GM23338 (cell line): ENCODE results near the gene CCDC110. TPM values are rescaled to one million over a fixed set of nuclear protein-coding genes. Genes with fewer than 3 reads are reported as not detected.

Experiments
- ATAC-seq: fragments of 200-7000 bp; cut with Tn5 transposase; 3 replicates; pipeline ENCODE4 v1.9.1; 2020
- DNase-seq: peaks from one replicate; pipeline ENCODE4 v3.0.0-alpha.2; 2015; ENCODE audit warnings: low spot score
- H2AFZ ChIP-seq: fragments of 200-600 bp; sonication (generic); 2 replicates; pipeline ENCODE4 v1.8.0; 2016; ENCODE audit warnings: antibody characterized with exemption, mild to moderate bottlenecking, moderate library complexity
- H3F3A ChIP-seq: fragments of 200-600 bp; sonication (generic); replicated peaks from 2 replicates; pipeline ENCODE4 v1.8.0; 2017; ENCODE audit warnings: antibody characterized with exemption, mixed run types, low read depth
- H3K27ac ChIP-seq: fragments of 200-600 bp; sonication (generic); 2 replicates; pipeline ENCODE4 v1.6.1; 2016; ENCODE audit warnings: low read depth
- H3K27me3 ChIP-seq: fragments of 200-600 bp; sonication (generic); 2 replicates; pipeline ENCODE4 v1.8.0; 2016; ENCODE audit warnings: mild to moderate bottlenecking, mixed run types, moderate library complexity; ENCODE audit not compliant: insufficient read depth
- H3K36me3 ChIP-seq: fragments of 200-600 bp; sonication (generic); 2 replicates; pipeline ENCODE4 v1.8.0; 2016; ENCODE audit warnings: mild to moderate bottlenecking; ENCODE audit not compliant: insufficient read depth
- H3K4me1 ChIP-seq: fragments of 200-600 bp; sonication (generic); 2 replicates; pipeline ENCODE4 v1.8.0; 2016; ENCODE audit warnings: mild to moderate bottlenecking, moderate library complexity; ENCODE audit not compliant: insufficient read depth
- H3K4me2 ChIP-seq: fragments of 200-600 bp; sonication (generic); 2 replicates; pipeline ENCODE4 v1.7.1; 2017; ENCODE audit warnings: mixed run types
- H3K4me3 ChIP-seq: fragments of 200-600 bp; sonication (generic); 2 replicates; pipeline ENCODE4 v1.6.1; 2016; ENCODE audit warnings: mixed run types
- H3K79me2 ChIP-seq: fragments of 200-600 bp; sonication (generic); replicated peaks from 2 replicates; pipeline ENCODE4 v1.8.0; 2017; ENCODE audit warnings: mild to moderate bottlenecking; ENCODE audit not compliant: insufficient read depth
- H3K9me2 ChIP-seq: fragments of 200-600 bp; sonication (generic); 2 replicates; pipeline ENCODE4 v1.8.0; 2017; ENCODE audit not compliant: insufficient read depth
- H4K20me1 ChIP-seq: fragments of 200-600 bp; sonication (generic); replicated peaks from 2 replicates; pipeline ENCODE4 v1.8.0; 2017; ENCODE audit warnings: mild to moderate bottlenecking; ENCODE audit not compliant: insufficient read depth
- H3K27ac Mint-ChIP-seq: 2 replicates; pipeline ENCODE4 v1.8.0; 2020; ENCODE audit warnings: inconsistent platforms, mild to moderate bottlenecking, moderate library complexity, mixed read lengths
- H3K27me3 Mint-ChIP-seq: 3 replicates; pipeline ENCODE4 v1.8.0; 2022; ENCODE audit warnings: low read depth, mild to moderate bottlenecking, moderate library complexity, mixed read lengths, inconsistent platforms; ENCODE audit not compliant: insufficient read depth, poor library complexity
- H3K36me3 Mint-ChIP-seq: 3 replicates; pipeline ENCODE4 v1.8.0; 2021; ENCODE audit warnings: low read depth, mild to moderate bottlenecking, inconsistent platforms, moderate library complexity, mixed read lengths
- H3K4me1 Mint-ChIP-seq: 3 replicates; pipeline ENCODE4 v1.8.0; 2020; ENCODE audit warnings: mild to moderate bottlenecking, inconsistent platforms, mixed read lengths
- H3K4me3 Mint-ChIP-seq: 3 replicates; pipeline ENCODE4 v1.8.0; 2021; ENCODE audit warnings: moderate library complexity, mild to moderate bottlenecking, inconsistent platforms, mixed read lengths
- H3K9me3 Mint-ChIP-seq: 3 replicates; pipeline ENCODE4 v1.8.0; 2020; ENCODE audit warnings: moderate library complexity, mild to moderate bottlenecking, inconsistent platforms, mixed read lengths
- JUNB ChIP-seq: IDR thresholded peaks from one replicate; pipeline ENCODE4 v1.6.1; 2016; ENCODE audit warnings: antibody characterized with exemption; ENCODE audit not compliant: unreplicated experiment
- ZNF331 ChIP-seq: fragments of 250-450 bp; sonication (Bioruptor Pico); IDR thresholded peaks from 2 replicates; pipeline ENCODE4 v1.5.0; 2020; ENCODE audit warnings: low read depth, mild to moderate bottlenecking, moderate library complexity
- polyA plus RNA-seq: library from polyadenylated mRNA; unstranded; fragments of >200 nt; fragmentation: Nextera tagmentation; extraction: Ambion mirVana; gene quantifications from 2 replicates; pipeline ENCODE4 v1.2.1, GENCODE V29; 2016
- small RNA-seq: library from RNA; depleted of rRNA; stranded (forward); fragments of <200 nt; gene quantifications from one replicate; pipeline ENCODE3, GENCODE V24; 2014; ENCODE audit warnings: low replicate concordance
- total RNA-seq: library from RNA; depleted of rRNA; stranded (reverse); fragments of >200 nt; shearing (Covaris generic); gene quantifications from 2 replicates; pipeline ENCODE4 v1.2.3, GENCODE V29; 2014; rRNA removed

The CCDC110 gene
- total and polyA plus RNA-seq, 2 experiments from 2014 or later, result 5.4 to 6.7 TPM

DNA sequence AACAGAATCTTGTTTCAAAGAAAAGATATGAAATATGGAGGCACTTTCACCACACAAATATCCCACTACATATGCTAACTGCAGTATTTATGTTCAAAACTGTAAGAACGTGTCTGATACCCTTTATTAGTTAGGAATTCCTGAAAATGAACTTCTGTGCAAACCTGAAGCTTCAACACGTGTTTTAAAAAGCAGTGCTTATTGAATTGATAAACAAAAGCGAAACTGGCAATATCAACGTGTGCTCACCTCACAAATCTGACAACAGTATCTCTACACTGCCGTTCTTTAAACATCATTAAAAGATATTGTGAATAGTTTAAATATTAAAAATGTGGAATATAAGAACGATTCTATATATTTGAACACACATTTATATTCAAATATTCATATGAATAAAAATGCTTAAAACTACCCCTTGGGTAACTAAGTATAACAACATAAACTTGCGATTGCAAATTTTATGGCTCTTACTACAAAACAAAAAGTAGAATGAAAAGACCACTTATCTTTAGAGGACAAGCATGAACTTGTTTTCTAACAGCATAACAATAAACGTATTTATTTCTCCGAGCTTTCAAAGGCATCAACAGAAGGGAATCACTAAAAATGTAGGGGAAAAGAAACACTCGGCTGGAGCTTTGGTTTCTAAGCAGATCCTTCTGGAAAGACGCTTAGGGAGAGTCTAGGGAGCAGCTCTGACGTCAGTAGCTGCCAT is 76.1 kb downstream of the CCDC110 start, which contains the start of gene LRP2BP:
LRP2BP (minus strand) TSS at position 687 of the 718 bp plus-strand sequence. CDS start 17,738 bp downstream, outside the sequence.
- Histone ChIP-seq H3K36me3 (no peaks in the 10 kb centered on the region), H4K20me1 (no peaks in the 10 kb centered on the region), H3K9me2 (no peaks in the 10 kb centered on the region), H3K4me1 (no peaks in the 10 kb centered on the region; the same call in 1 of the 2 replicates), H3K4me2 (peak within 1 kb of the TSS; percentile 94), H3F3A (peaks cover 4% of the 10 kb centered on the region; the same call in 1 of the 2 replicates), H3K27me3 (peaks cover 9% of the 10 kb centered on the region), H2AFZ (peak within 1 kb of the TSS; percentile 88), H3K79me2 (no peaks in the 10 kb centered on the region), H3K4me3 (peak within 1 kb of the TSS; percentile 71), H3K27ac (peak within 1 kb of the TSS; percentile 64; the same call in 1 of the 2 replicates)
- 0 out of 2 replicates have a peak, but pooled peaks have one; percentile 2 for TF ChIP-seq ZNF331 (CRISPR knock-in tag)
- no peak for TF ChIP-seq JUNB
- H3K36me3 Mint-ChIP-seq, result 0 out of 3 replicates have a peak, but pooled peaks cover 4% of the 10 kb centered on the region
- peaks cover 6% of the 10 kb centered on the region; the same call in 2 of the 3 replicates for H3K9me3 Mint-ChIP-seq
- no peak for DNase-seq
- H3K4me1 Mint-ChIP-seq, result peaks cover 11% of the 10 kb centered on the region
- peaks cover 5% of the 10 kb centered on the region for H3K27me3 Mint-ChIP-seq
- no peak for ATAC-seq
- H3K27ac Mint-ChIP-seq, result peak within 1 kb of the TSS; percentile 91
- H3K4me3 Mint-ChIP-seq, result peak within 1 kb of the TSS; percentile 83

Small RNA genes within 50 kb of the gene (small RNA-seq; reads per million reads assigned to genes)
- gene RF00019, result not detected

Other genes with a start within 250 kb of the CCDC110 start
- 0.28 and 0.70 TPM in 2 replicates for gene LRP2BP, start 75.8 kb downstream of the CCDC110 start, total RNA-seq
- gene LRP2BP, start 75.8 kb downstream of the CCDC110 start, polyA plus RNA-seq, result 1.7 and 1.8 TPM in 2 replicates
- 1.8 and 6.2 TPM in 2 replicates for gene ANKRD37, start 74.9 kb downstream of the CCDC110 start, total RNA-seq
- gene ANKRD37, start 74.9 kb downstream of the CCDC110 start, polyA plus RNA-seq, result 4.9 and 5.0 TPM in 2 replicates
- gene UFSP2, start 45.8 kb downstream of the CCDC110 start, total RNA-seq, result 29.0 and 30.7 TPM in 2 replicates
- gene UFSP2, start 45.8 kb downstream of the CCDC110 start, polyA plus RNA-seq, result 53.0 and 55.9 TPM in 2 replicates
- gene PDLIM3, start 63.8 kb upstream of the CCDC110 start, total RNA-seq, result 18.0 and 19.5 TPM in 2 replicates
- gene PDLIM3, start 63.8 kb upstream of the CCDC110 start, polyA plus RNA-seq, result 8.3 and 8.5 TPM in 2 replicates